Measurements from ENCODE around the gene NFASC.

DNA sequence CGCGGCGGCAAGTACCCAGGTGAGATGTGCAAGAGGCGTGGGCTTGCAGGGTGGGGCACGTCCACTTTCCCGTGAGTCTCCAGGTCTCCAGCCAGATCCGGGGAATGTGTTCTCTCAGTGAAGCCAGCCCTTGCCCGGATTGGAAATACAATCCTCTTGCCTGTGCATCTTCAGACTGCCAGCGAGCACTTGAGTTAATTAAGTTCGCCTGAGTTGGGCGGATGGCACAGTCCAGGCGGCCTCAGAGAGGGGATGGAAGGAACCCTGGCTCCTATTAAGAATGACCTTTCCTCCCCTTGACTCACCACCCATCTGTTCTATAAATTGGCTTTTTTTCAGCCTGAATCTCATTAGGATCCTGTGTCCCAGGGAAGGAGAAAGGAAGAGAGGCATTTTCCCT lies 139.0 kb downstream of the NFASC start:
- TF ChIP-seq, protein P1, sequence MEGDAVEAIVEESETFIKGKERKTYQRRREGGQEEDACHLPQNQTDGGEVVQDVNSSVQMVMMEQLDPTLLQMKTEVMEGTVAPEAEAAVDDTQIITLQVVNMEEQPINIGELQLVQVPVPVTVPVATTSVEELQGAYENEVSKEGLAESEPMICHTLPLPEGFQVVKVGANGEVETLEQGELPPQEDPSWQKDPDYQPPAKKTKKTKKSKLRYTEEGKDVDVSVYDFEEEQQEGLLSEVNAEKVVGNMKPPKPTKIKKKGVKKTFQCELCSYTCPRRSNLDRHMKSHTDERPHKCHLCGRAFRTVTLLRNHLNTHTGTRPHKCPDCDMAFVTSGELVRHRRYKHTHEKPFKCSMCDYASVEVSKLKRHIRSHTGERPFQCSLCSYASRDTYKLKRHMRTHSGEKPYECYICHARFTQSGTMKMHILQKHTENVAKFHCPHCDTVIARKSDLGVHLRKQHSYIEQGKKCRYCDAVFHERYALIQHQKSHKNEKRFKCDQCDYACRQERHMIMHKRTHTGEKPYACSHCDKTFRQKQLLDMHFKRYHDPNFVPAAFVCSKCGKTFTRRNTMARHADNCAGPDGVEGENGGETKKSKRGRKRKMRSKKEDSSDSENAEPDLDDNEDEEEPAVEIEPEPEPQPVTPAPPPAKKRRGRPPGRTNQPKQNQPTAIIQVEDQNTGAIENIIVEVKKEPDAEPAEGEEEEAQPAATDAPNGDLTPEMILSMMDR (IDR thresholded peaks at IDR 0.05), result no peak
- no peak for TF ChIP-seq POLR2A (IDR thresholded peaks at IDR 0.05)
